ENCODE results near the gene FSIP1.

The FSIP1 gene

DNA sequence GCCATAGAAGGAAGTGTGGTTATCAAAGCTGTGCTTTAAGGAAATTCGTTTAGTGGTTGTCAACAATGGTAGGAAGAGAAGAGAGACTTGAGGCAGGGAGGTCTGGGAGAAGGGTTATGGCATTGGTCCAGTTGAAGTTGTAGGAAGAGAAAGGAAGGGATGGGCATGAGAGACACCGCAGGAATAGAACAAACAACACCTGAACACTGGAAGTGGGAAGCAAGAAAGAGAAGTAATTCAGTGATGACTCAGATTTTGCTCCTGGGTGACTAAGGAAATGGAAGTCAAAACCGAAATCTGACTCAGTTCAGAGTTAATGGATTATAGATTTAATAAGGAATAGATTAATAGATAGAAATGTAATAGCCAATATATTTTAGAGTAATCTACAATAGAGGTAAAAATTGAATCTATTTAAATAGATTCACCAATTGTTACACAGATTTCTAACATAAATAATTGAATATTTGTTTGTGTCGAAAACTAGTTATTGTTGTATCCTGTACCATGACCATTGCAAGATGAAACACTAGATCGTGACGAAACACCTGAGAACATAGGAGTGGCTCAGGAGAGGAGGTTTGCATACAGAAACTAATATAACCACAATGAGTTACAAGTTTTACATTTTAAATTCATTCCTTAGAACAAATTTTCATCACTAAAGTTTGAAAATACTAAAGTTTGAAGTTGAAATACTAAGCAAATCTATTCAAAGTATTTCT, 165.7 kb downstream of the FSIP1 start:
- no peak for DNase-seq (ENCODE audit: low read depth)
- H3K4me3 ChIP-seq (ENCODE audit: control insufficient read depth, low read depth, low read length): no peak overlapping the region
- TF ChIP-seq, protein P1, sequence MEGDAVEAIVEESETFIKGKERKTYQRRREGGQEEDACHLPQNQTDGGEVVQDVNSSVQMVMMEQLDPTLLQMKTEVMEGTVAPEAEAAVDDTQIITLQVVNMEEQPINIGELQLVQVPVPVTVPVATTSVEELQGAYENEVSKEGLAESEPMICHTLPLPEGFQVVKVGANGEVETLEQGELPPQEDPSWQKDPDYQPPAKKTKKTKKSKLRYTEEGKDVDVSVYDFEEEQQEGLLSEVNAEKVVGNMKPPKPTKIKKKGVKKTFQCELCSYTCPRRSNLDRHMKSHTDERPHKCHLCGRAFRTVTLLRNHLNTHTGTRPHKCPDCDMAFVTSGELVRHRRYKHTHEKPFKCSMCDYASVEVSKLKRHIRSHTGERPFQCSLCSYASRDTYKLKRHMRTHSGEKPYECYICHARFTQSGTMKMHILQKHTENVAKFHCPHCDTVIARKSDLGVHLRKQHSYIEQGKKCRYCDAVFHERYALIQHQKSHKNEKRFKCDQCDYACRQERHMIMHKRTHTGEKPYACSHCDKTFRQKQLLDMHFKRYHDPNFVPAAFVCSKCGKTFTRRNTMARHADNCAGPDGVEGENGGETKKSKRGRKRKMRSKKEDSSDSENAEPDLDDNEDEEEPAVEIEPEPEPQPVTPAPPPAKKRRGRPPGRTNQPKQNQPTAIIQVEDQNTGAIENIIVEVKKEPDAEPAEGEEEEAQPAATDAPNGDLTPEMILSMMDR (IDR thresholded peaks at IDR 0.05; ENCODE audit: control insufficient read depth, insufficient read depth, low read depth, low read length, missing control alignments): no peak

DNA sequence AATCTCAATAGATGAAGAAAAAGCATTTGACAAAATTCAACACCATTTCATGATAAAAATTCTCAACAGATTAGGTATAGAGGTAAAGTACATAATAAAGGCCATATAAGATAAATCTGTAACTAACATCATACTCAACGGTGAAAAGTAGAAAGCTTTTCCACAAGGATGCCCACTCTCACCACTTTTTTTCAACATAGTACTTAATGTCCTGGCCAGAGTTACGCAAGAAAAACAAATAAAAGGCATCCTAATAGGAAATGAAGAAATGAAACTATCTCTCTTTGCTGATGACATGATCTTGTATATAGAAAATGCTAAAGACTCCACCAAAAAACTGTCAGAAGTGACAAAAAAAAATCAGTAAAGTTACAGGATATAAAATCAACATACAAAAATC, 168.8 kb downstream of the FSIP1 start:
- no peak for DNase-seq (ENCODE audit: low read depth)
- TF ChIP-seq, protein P1 (IDR thresholded peaks at IDR 0.05; ENCODE audit: control insufficient read depth, insufficient read depth, low read depth, low read length, missing control alignments): no peak
- H3K4me3 ChIP-seq (ENCODE audit: control insufficient read depth, low read depth, low read length): no peak overlapping the region

DNA sequence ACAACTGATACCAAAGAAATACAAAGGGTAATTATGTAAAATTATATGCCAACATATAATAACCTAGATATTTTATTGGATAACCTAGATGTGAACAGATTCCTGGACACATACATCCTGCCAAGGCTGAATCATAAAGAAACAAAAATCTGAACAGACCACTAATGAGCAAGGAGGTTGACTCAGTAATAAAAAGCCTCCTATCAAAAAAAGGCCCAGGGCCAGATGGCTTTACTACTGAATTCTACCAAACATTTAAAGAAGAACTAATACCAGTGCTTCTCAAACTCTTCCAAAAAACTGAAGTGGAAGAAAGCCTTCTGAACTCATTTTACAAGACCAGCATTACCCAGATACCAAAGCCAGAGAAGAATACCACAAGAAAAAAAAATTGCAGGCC, 169.4 kb downstream of the FSIP1 start:
- DNase-seq (ENCODE audit: low read depth): no peak
- no peak overlapping the region for H3K4me3 ChIP-seq (ENCODE audit: control insufficient read depth, low read depth, low read length)
- TF ChIP-seq, protein P1 (IDR thresholded peaks at IDR 0.05; ENCODE audit: control insufficient read depth, insufficient read depth, low read depth, low read length, missing control alignments): no peak

DNA sequence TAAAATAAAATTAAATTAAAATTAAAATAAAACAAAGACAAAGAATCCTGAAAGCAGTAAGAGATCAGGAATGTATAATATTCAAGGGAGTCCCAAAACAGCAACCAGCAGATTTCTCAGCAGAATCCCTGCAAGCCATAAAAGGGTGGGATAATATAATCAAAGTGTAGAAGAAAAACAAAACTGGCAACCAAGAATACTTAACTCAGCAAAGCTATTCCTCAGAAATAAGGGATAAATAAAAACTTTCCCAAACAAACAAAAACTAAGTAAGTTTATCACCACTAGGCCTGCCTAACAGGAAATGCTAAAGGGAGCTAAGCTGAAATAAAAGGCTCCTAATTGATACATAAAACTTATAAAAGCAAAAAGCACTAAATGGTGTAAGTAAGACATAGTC, 172.0 kb downstream of the FSIP1 start:
- TF ChIP-seq, protein P1 (IDR thresholded peaks at IDR 0.05; ENCODE audit: control insufficient read depth, insufficient read depth, low read depth, low read length, missing control alignments): no peak
- DNase-seq (ENCODE audit: low read depth): no peak
- H3K4me3 ChIP-seq (ENCODE audit: control insufficient read depth, low read depth, low read length): no peak overlapping the region

DNA sequence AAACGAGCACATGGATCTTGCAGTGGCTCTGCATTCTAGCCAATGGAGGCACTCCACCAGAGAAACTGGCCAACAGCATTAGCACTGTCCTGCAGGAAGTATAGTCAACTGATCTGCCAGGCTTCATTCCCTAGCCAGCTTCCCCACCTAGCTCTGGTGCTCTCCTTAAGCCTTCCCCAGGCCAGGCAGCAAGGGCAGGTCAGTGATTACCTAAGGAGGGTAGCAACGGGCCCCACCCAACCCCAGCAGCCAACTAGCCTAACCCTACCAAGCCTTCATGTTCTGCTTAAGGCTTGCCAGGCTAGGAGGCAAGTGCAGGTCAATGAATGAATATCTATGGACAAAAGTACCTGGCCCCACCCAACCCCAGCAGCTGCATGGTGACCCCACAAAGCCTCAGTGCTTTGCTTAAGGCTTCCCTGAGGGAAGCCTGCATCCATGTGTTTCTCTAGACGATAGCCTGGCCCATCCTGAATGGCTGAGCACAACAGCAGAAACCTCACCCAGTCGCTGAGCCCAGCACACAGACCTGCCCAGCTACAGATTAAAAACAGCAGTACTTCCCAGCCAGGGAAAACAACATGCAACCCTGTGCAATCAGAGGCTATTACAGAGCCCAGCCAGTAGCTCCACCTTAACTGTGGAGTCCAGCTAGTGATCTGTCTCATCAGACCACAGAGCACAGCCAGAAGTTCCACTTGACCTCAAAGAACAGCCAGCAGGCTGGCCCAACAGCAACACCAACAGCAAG, 173.3 kb downstream of the FSIP1 start:
- no peak overlapping the region for H3K4me3 ChIP-seq (ENCODE audit: control insufficient read depth, low read depth, low read length)
- TF ChIP-seq, protein P1 (IDR thresholded peaks at IDR 0.05; ENCODE audit: control insufficient read depth, insufficient read depth, low read depth, low read length, missing control alignments): no peak
- no peak for DNase-seq (ENCODE audit: low read depth)

DNA sequence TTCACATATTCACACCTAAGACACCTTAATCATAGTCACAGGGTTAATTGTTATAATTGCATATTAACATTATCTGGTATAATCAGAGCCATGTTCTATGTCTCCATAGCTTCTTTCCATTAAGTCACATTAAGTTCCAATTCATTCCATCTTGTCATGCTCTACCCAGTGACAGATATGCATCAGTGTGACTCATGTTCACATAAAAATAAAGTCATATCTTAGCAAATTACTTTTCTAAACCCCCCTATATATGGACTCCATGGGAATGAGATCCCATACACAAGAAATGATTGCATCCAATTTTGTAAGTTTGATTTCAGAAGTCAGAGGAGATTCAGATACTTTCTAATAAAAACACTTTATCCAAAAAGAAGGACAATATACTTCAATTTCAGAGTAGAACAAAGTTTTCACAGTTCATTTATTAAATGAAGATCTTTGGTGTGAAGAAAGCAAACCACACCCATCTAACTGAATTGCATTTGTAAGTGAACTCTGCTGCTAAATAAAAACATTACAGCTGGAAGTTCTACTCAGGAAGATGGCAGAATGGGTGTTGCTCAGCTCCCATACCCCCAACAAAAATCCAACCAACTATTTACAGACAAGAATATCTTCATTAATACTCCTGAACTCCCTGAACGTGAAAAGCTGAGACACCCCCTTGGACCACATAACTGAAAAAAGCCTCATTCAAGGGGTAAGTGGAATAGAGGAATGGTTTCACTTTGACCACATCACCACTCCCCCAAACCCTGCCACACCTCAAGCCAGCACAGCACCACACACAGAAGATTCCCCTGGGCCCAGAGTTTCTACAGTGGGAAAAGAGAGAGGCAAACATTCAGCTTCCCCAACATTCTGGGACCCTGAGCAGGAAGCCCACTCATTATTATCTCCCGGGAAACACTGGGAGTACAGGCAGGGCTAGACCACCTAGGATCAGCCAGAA, 174.2 kb downstream of the FSIP1 start:
- TF ChIP-seq, protein P1 (IDR thresholded peaks at IDR 0.05; ENCODE audit: control insufficient read depth, insufficient read depth, low read depth, low read length, missing control alignments): no peak
- H3K4me3 ChIP-seq (ENCODE audit: control insufficient read depth, low read depth, low read length): no peak overlapping the region
- no peak for DNase-seq (ENCODE audit: low read depth)
